ENCODE measurements around the gene C2orf72.
"Not testable (repeated sequence)": the region's sequence is repeated elsewhere in the genome, so short reads cannot be mapped to it uniquely, and the experiment has no call there.

Gene C2orf72

GRCh38 chr2:231037202-231037730 lies at the start of gene C2orf72:
Gene C2orf72, plus strand, starts transcription at chr2:231037523. Its CDS starts 43 bp downstream, at chr2:231037566.
- no peak for DNase-seq (ENCODE audit: low read depth)

- no peak for DNase-seq (ENCODE audit: low read depth)
These were observed 47.6 kb upstream of the C2orf72 start for GRCh38 chr2:230989731-230990130.

- DNase-seq (ENCODE audit: low read depth): no peak
These were observed 47.0 kb upstream of the C2orf72 start for GRCh38 chr2:230990131-230990898.

- no peak for DNase-seq (ENCODE audit: low read depth)
These were observed 46.5 kb upstream of the C2orf72 start for GRCh38 chr2:230990899-230991150.

- DNase-seq (ENCODE audit: low read depth): no peak
These were observed 45.7 kb upstream of the C2orf72 start for GRCh38 chr2:230991598-230991997.

- no peak for DNase-seq (ENCODE audit: low read depth)
These were observed 41.5 kb upstream of the C2orf72 start, which contains the start of gene SPATA3 for GRCh38 chr2:230995821-230996220. Gene SPATA3, plus strand, starts transcription at chr2:230996121. Its CDS starts 113 bp downstream, at chr2:230996234.

GRCh38 chr2:230996661-230997060 lies 40.7 kb upstream of the C2orf72 start:
- DNase-seq (ENCODE audit: low read depth): no peak

GRCh38 chr2:230998882-230999281 lies 38.4 kb upstream of the C2orf72 start:
- no peak for DNase-seq (ENCODE audit: low read depth)

GRCh38 chr2:230999477-230999876 lies 37.8 kb upstream of the C2orf72 start:
- DNase-seq (ENCODE audit: low read depth): no peak

- DNase-seq (ENCODE audit: low read depth): no peak
These were observed 37.0 kb upstream of the C2orf72 start for GRCh38 chr2:231000211-231000904.

GRCh38 chr2:231001036-231001435 lies 36.3 kb upstream of the C2orf72 start:
- no peak for DNase-seq (ENCODE audit: low read depth)

- no peak for DNase-seq (ENCODE audit: low read depth)
These were observed 35.4 kb upstream of the C2orf72 start for GRCh38 chr2:231001921-231002320.

GRCh38 chr2:231002641-231003040 lies 34.7 kb upstream of the C2orf72 start:
- DNase-seq (ENCODE audit: low read depth): no peak

- DNase-seq (ENCODE audit: low read depth): no peak
These were observed 34.1 kb upstream of the C2orf72 start for GRCh38 chr2:231003186-231003585.

GRCh38 chr2:231004930-231005329 lies 32.4 kb upstream of the C2orf72 start:
- not testable (repeated sequence) for DNase-seq (ENCODE audit: low read depth)

GRCh38 chr2:231007286-231008098 lies 29.8 kb upstream of the C2orf72 start:
- DNase-seq (ENCODE audit: low read depth): no peak

GRCh38 chr2:231008131-231008530 lies 29.2 kb upstream of the C2orf72 start:
- no peak for DNase-seq (ENCODE audit: low read depth)

GRCh38 chr2:231009236-231009919 lies 27.9 kb upstream of the C2orf72 start:
- no peak for DNase-seq (ENCODE audit: low read depth)

GRCh38 chr2:231010201-231010730 lies 27.1 kb upstream of the C2orf72 start:
- no peak for DNase-seq (ENCODE audit: low read depth)

- no peak for DNase-seq (ENCODE audit: low read depth)
These were observed 25.8 kb upstream of the C2orf72 start for GRCh38 chr2:231011526-231011925.

- no peak for DNase-seq (ENCODE audit: low read depth)
These were observed 24.9 kb upstream of the C2orf72 start for GRCh38 chr2:231012463-231012862.

GRCh38 chr2:231013820-231014219 lies 23.5 kb upstream of the C2orf72 start:
- no peak for DNase-seq (ENCODE audit: low read depth)

All from CMK (cell line).